T47D (cell line): ENCODE data around the gene GALM.
"Not testable (repeated sequence)": the region's sequence is repeated elsewhere in the genome, so short reads cannot be mapped to it uniquely, and the experiment has no call there.

Source experiments
- DNase-seq, 2 experiments: peaks; one replicate each; pipeline versions ENCODE4 v3.0.0 to v3.0.0-alpha.2; 2011 to 2012; ENCODE audit warnings: low read depth in 1 of 2, low spot score in 1 of 2
- JUND ChIP-seq: IDR thresholded peaks from 2 replicates; pipeline ENCODE4 v1.6.1; 2012; ENCODE audit warnings: low read depth
- in situ Hi-C: cut with HindIII; loops from 2 replicates; pipeline ENCODE4 v1.10.0; 2016; ENCODE audit warnings: low sequenced_read_pairs, low pct_unique_long_range_greater_than_20kb

Gene GALM

GRCh38 chr2:38747819-38748218 is 81.9 kb downstream of the GALM start:
- no peak for TF ChIP-seq JUND
- no peak for DNase-seq
- in situ Hi-C loops, result no loop called here

DNA sequence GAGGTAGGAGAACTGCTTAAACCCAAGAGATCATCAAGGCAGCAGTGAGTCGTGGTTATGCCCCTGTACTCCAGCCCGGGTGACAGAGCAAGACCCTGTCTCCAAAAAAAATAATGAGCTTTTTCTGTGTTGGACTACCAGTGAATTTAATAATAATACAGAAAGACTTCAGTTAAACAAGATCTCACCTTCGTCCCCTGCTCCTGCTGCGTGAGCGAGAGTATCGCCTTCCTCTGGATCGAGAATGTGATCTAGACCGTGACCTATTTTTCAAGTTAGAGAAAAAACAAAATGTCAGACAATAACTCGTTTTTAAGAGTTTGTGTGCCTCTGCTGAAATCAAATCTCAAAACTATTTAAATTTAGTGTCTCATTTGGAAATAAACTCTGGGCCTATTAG is 82.5 kb downstream of the GALM start:
- in situ Hi-C loops, result no loop called here
- TF ChIP-seq JUND, result no peak
- no peak for DNase-seq

DNA sequence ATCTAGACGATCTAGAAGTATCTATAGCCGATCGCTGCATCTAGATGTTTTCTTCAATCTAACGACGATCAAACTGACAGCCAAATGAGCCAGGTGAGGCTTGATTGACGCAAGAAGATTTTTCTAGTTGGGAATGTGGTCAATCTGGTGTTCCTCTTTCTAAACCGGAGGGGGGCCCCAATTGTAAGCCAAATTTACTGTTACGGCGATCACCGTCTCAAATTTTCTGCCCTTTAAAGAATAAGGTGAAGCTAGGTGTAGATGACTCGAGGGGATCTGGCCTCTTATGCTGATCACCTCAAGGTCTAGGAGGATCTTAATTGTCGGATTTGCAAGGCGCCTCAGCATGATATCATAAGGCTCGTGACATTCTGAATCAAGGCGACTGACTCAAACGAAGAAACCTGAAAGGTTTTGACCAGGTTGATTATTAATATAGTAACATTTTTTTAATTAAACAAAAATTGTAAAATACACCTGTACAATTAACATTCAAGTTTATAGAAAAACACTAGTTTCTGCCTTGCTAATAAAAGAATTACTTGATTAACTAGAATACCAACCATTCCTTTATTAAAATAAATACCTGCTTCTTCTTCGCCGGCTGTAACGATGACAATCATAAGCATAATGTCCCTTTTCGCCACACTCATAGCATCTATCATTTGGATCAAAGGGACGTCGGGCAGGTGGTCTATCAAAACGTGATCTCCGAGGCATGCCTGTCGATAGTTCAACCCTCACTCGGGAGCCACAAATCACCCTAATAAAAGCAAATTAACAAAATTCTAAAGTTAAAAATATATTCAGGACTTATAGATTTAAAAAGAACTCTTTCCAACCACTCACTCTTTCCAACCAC is 83.3 kb downstream of the GALM start:
- in situ Hi-C loops, result no loop called here
- TF ChIP-seq JUND, result no peak
- no peak for DNase-seq

- no peak for TF ChIP-seq JUND
- in situ Hi-C loops, result no loop called here
- peak; percentile 36 to 49 for DNase-seq
Measured at GRCh38 chr2:38750011-38750890, 84.3 kb downstream of the GALM start.

- DNase-seq, result peak; percentile 93 to 97
- in situ Hi-C loops, result no loop called here
- TF ChIP-seq JUND, result no peak
Measured at GRCh38 chr2:38750891-38751595, 85.1 kb downstream of the GALM start, which contains the start of gene SRSF7. Gene SRSF7 (minus strand): TSS chr2:38751361. CDS start chr2:38751256, 105 bp downstream.

- in situ Hi-C loops, result no loop called here
- no peak for DNase-seq
- TF ChIP-seq JUND, result no peak
Measured at GRCh38 chr2:38751596-38752410, 85.9 kb downstream of the GALM start.

- DNase-seq, result no peak
- in situ Hi-C loops, result no loop called here
- no peak for TF ChIP-seq JUND
Measured at GRCh38 chr2:38754049-38754448, 88.1 kb downstream of the GALM start.

GRCh38 chr2:38754506-38754905 is 88.6 kb downstream of the GALM start:
- no peak for DNase-seq
- in situ Hi-C loops, result no loop called here
- no peak for TF ChIP-seq JUND

DNA sequence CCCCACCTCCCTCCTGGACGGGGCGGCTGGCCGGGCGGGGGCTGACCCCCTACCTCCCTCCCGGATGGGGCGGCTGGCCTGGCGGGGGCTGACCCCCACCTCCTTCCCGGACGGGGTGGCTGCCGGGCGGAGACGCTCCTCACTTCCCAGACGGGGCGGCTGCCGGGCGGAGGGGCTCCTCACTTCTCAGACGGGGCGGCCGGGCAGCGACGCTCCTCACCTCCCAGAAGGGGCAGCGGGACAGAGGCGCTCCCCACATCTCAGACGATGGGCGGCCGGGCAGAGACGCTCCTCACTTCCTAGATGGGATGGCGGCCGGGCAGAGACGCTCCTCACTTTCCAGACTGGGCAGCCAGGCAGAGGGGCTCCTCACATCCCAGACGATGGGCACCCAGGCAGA is 90.0 kb downstream of the GALM start:
- in situ Hi-C loops, DNase-seq: not testable (repeated sequence)

DNA sequence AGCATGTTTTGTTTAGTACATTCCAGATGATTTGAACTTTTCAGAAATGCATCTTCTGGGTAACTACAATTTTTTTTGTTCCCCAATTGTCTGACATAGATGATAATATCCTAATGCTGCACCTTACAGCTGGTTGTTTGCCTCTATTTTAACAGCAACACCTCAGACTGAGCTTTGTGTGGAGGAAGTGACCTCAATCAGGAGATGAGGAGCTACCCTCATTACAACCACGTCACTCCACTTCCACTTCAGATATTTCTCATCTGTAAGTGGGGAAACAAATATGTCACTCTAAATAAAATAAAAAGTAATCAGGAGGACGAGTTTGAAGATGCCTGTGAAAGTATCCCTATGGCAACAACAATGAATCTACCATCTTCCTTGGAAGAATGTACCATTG is 97.3 kb downstream of the GALM start:
- in situ Hi-C loops, result no loop called here
- no peak for DNase-seq
- no peak for TF ChIP-seq JUND

- no peak for TF ChIP-seq JUND
- no peak for DNase-seq
- in situ Hi-C loops, result no loop called here
Measured at GRCh38 chr2:38763728-38764127, 97.8 kb downstream of the GALM start.

DNA sequence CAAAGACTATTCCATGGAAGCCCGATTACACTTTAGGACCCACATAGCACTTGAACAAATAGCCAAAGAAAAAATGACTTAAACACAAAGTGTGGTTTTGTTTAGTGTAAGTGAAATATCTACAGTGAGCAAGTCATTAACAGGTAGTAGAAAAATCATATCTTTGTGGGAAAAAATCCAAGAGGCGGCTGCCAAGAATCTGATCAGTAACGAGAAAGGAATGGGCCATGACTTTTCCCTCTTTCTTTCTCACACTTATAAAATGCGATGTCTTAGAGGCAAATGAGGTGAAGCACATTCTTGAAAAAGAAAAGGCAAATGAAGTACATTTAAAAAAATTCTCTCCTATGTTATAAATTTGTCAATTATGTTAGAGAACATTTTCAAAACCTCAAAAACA is 99.2 kb downstream of the GALM start:
- TF ChIP-seq JUND, result no peak
- DNase-seq, result no peak
- in situ Hi-C loops, result no loop called here
